Brain pericyte (primary cell): Measurements from ENCODE around the gene B3GNT9.

Experiments used
- DNase-seq: peaks from one replicate; pipeline ENCODE4 v3.0.0-alpha.2; 2012; ENCODE audit warnings: low read depth, low spot score

B3GNT9 gene

GRCh38 chr16:67167588-67167987 lies 16.8 kb upstream of the B3GNT9 start:
- DNase-seq = no peak

- DNase-seq = no peak
Measured at GRCh38 chr16:67166598-67167168, 15.9 kb upstream of the B3GNT9 start.

- DNase-seq = no peak
Measured at GRCh38 chr16:67166110-67166547, 15.3 kb upstream of the B3GNT9 start.

- DNase-seq = no peak
Measured at GRCh38 chr16:67165121-67166078, 14.6 kb upstream of the B3GNT9 start.

GRCh38 chr16:67164599-67165061 lies 13.8 kb upstream of the B3GNT9 start, which contains the start of gene HSF4:
Gene HSF4 (plus strand): TSS chr16:67164745. CDS start chr16:67164812, 67 bp downstream.
- DNase-seq = no peak

GRCh38 chr16:67163999-67164558 lies 13.3 kb upstream of the B3GNT9 start:
- no peak for DNase-seq

- DNase-seq = no peak
Measured at GRCh38 chr16:67163164-67163998, 12.6 kb upstream of the B3GNT9 start.

GRCh38 chr16:67162506-67163163 lies 11.8 kb upstream of the B3GNT9 start:
- DNase-seq = no peak

GRCh38 chr16:67161595-67162058 lies 10.8 kb upstream of the B3GNT9 start:
- no peak for DNase-seq

GRCh38 chr16:67158637-67159600 lies 8.1 kb upstream of the B3GNT9 start:
- no peak for DNase-seq

GRCh38 chr16:67157892-67158635 lies 7.3 kb upstream of the B3GNT9 start:
- DNase-seq = no peak

GRCh38 chr16:67157106-67157748 lies 6.4 kb upstream of the B3GNT9 start:
- no peak for DNase-seq

GRCh38 chr16:67156143-67156844 lies 5.5 kb upstream of the B3GNT9 start:
- DNase-seq = no peak

GRCh38 chr16:67155295-67156142 lies 4.7 kb upstream of the B3GNT9 start:
- no peak for DNase-seq

- no peak for DNase-seq
Measured at GRCh38 chr16:67154578-67155294, 3.9 kb upstream of the B3GNT9 start.

GRCh38 chr16:67151431-67152097 lies 766 bp upstream of the B3GNT9 start:
- no peak for DNase-seq
